ENCODE results near the gene MYH7. TPM values are rescaled to one million over a fixed set of nuclear protein-coding genes. Genes with fewer than 3 reads are reported as not detected.

MYH7 gene
- total RNA-seq, 1 donor from 2014 or later = not detected

GRCh38 chr14:23470947-23471346 lies 35.5 kb upstream of the MYH7 start:
- no peak overlapping the region for H3K4me3 ChIP-seq (ENCODE audit: low read depth, low read length)
- no peak for TF ChIP-seq CTCF (conservative IDR thresholded peaks at IDR 0.05; ENCODE audit: low read depth, low read length)
- DNase-seq (ENCODE audit: low read depth) = no peak

GRCh38 chr14:23469906-23470403 lies 34.5 kb upstream of the MYH7 start:
- H3K4me3 ChIP-seq (ENCODE audit: low read depth, low read length) = peak overlapping the region; percentile 75
- no peak for TF ChIP-seq CTCF (conservative IDR thresholded peaks at IDR 0.05; ENCODE audit: low read depth, low read length)
- DNase-seq (ENCODE audit: low read depth) = no peak

- TF ChIP-seq CTCF (conservative IDR thresholded peaks at IDR 0.05; ENCODE audit: low read depth, low read length) = peak; percentile 76
- DNase-seq (ENCODE audit: low read depth) = peak; percentile 100
- H3K4me3 ChIP-seq (ENCODE audit: low read depth, low read length) = peak within 1 kb of the TSS; percentile 75
These were observed 33.9 kb upstream of the MYH7 start, which contains the start of gene NGDN for GRCh38 chr14:23469127-23469905. TSS of gene NGDN (plus strand) at chr14:23469703. CDS start at chr14:23469716, 13 bp downstream.

GRCh38 chr14:23468704-23469126 lies 33.3 kb upstream of the MYH7 start:
- peak overlapping the region; percentile 51 for H3K4me3 ChIP-seq (ENCODE audit: low read depth, low read length)
- no peak for TF ChIP-seq CTCF (conservative IDR thresholded peaks at IDR 0.05; ENCODE audit: low read depth, low read length)

GRCh38 chr14:23465261-23465660 lies 29.8 kb upstream of the MYH7 start:
- no peak overlapping the region for H3K4me3 ChIP-seq (ENCODE audit: low read depth, low read length)
- DNase-seq (ENCODE audit: low read depth) = no peak
- no peak for TF ChIP-seq CTCF (conservative IDR thresholded peaks at IDR 0.05; ENCODE audit: low read depth, low read length)

More at GRCh38 chr14:23468704-23469126, 33.3 kb upstream of the MYH7 start:
- DNase-seq (ENCODE audit: low read depth) = no peak

- TF ChIP-seq CTCF (conservative IDR thresholded peaks at IDR 0.05; ENCODE audit: low read depth, low read length) = no peak
- H3K4me3 ChIP-seq (ENCODE audit: low read depth, low read length) = no peak overlapping the region
- DNase-seq (ENCODE audit: low read depth) = no peak
These were observed 29.2 kb upstream of the MYH7 start for GRCh38 chr14:23464700-23465099.
